Amniotic stem cell (primary cell): Measurements from ENCODE around the gene ZBTB33.

Experiments used
- DNase-seq: peaks from one replicate; lab custom pipeline; 2025; lab: John Stamatoyannopoulos, UW

The ZBTB33 gene

DNA sequence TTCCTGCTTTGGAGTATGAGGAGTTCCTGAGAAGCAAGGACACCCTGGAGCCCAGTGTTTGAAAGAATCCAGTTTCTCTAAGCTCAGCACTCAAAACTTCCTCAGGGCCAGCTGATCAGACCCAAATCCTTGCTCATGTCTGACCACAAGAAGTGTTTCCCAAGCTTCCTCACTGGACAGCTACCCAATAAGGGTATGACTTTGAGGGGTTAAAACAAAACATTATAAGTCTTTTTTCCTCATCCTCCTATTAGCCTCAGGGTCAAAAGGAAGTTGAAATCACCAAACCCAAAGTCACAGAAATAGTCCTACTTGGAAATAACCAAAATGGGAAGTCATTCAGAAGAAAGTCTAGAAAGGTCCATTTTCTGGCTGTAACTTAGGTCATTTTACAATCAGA lies 13.7 kb downstream of the ZBTB33 start:
- no peak for DNase-seq

DNA sequence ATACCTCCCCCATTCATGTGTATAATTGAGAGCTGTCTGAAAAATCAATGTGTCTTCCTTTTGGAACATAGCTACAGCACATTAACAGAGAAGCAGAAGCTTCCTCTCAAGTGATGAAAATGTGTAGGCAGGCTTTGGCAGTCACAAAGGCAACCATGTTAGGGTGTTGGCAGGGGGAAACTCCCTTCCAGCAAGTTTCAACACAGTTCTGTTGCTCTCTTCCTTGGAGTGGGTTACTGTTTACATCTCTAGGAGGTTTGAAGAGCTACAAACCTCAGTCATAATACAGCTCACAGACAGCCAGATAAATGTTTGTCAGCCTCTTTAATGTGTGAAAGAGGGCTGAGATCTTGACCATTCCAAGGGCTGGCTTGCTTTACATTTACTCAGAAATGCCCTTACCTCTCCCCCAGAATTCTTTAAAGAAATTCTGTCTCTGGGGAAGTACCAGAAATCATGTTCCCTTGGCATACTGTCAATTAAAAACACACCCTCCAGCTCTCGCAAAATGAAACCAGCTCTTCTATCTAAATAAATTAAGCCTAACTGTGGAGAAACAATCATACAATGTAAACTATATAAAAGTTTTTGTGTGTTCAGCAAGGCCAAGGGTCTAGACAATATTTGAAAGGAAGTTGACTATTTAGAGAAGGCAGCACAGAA lies 18.9 kb downstream of the ZBTB33 start:
- no peak for DNase-seq

GRCh38 chrX:120270567-120270966 lies 20.0 kb downstream of the ZBTB33 start:
- DNase-seq = no peak

- DNase-seq = no peak
Observed at GRCh38 chrX:120271218-120271617, 20.6 kb downstream of the ZBTB33 start.

DNA sequence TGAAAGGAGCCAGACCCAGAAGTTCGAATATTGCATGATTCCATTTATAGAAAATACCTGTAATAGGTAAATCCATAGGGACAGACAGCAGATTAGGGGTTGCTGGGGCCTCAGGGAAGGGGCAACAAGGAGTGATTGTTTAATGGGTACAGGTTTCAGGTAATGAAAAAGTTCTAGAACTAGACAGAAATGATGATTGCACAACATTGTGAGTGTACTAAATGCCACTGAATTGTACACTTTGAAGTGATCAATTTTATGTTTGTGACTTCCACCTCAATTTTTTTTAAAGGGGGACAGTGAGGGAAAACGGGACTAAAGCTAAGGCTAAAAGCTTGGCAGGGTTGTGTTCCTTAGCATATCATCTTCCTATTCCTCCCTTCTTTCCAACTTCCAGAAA lies 23.5 kb downstream of the ZBTB33 start:
- DNase-seq = no peak

GRCh38 chrX:120274958-120275357 lies 24.3 kb downstream of the ZBTB33 start:
- DNase-seq = no peak

DNA sequence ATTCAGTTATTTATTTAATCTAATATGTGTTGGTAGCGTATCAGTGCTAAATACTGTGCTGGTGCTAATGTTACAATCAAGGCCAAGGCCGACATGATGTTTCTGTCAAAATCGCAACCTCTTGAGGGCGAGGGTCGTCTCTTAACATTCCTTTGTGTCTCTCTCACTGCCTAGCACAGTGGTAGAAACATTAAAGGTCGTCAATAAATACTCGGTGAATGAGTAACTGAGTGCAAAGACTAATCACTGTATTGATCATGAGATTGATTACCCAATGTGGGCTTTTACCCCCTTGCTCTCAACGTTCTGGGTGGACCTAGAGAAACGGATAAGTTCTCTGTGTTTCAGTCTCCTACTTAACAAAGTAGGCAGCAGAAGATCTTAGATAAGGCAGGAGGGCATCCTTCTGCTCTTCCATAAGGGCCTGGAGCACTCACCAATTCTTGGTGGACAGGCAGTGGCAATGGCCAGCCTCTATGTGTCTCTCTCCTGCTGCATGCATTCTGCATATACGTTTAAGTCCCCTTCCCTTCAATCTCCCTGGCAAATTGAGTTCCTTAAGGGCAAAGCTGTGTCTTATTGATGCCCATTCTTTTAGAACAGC lies 30.5 kb downstream of the ZBTB33 start:
- no peak for DNase-seq

DNA sequence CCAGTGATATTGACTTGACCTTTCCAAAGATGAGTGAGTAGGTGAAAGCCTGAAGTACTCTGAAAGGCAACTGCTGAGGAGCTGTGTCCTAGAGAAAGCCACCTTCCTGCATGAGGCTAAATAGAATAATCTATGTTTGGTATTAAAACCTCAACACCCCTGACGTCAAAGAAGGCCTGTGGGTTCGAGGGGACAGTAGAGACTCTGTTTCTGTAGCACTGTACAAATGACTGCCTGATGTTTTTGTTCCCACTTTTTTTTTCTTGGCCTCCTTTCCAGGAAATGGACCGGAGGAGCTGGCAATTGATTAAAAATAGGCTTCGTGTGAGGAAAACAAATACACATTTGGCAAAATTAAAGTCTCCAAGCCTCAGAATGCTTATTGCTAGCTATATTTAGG lies 31.1 kb downstream of the ZBTB33 start:
- DNase-seq = no peak

GRCh38 chrX:120282697-120283096 lies 32.1 kb downstream of the ZBTB33 start:
- no peak for DNase-seq

DNA sequence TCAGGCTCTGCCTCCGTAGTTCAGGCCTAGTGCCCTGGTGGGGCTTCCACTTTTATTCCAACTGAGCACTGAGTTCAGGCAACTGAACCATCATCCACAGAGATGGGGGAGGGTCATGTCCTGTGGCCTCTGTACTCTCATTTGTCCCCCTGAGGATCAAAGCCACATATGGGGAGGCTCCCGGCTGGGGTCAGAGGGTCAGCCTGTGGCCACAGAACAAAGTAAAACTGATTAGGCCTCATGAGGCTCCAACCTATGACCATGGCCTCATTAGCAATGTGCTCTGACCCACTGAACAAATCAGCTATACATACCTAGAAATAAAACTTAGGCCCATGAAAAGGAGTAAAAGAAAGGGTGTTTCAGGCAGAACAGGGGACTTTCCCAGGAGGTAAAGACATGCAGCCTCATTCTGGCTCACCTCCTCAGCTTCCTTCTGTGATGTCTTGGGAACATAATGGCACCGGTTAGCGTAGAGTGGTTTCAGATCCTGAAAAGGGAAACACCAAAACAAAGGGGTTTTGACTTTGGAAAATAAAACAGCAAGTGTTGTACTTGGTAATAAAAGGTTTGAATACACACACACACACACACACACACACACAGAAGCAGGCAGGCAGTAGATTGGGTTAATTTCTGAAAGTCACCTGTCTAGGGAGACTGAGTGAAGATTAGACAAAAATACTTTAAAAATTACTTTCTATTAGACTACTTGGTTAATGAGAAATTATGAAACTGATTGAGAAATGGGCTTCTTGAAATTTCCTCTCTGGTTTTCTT lies 36.3 kb downstream of the ZBTB33 start:
- DNase-seq = no peak

- no peak for DNase-seq
Observed at GRCh38 chrX:120287513-120288112, 37.0 kb downstream of the ZBTB33 start.

DNA sequence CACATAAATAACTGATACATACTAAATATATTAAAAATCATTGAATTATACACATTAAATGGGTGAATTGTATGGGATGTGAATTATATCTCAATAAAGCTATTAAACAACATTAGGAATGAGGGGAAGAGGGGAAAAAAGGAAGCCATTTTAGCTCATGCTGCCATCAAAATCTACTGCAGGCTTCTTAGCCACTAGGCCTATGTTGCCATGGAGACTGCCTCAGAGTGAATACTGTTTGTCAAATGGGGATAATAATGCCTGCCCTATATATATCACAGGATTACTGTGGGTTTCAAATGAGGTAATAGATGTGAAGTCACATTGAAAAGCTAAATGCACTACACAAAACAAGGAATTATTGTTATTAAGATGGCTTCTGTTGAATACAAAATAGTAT lies 39.5 kb downstream of the ZBTB33 start:
- no peak for DNase-seq

- no peak for DNase-seq
Observed at GRCh38 chrX:120291211-120291610, 40.6 kb downstream of the ZBTB33 start.

DNA sequence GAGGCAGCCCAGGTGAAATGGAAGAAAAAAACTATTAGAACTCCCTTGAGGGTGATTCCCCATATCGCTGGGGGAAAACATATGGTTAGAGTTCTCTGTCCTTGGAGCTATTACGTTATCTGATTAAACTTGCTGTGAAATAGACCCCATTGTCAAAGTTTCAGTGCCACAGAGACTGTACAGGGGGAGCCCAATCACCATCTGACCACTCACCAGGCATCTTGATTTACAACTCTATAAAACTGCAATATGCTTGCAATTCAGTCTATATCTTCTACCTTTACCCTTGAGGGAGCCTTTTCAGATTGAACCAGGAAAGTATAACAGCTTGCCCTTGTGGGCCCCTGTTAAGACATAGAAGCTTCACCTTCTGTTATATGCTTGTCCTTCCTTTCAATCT lies 42.4 kb downstream of the ZBTB33 start:
- no peak for DNase-seq

GRCh38 chrX:120294651-120295050 lies 44.0 kb downstream of the ZBTB33 start:
- no peak for DNase-seq

- no peak for DNase-seq
Observed at GRCh38 chrX:120297923-120298322, 47.3 kb downstream of the ZBTB33 start.

GRCh38 chrX:120299928-120300327 lies 49.3 kb downstream of the ZBTB33 start:
- no peak for DNase-seq

- DNase-seq = no peak
Observed at GRCh38 chrX:120301497-120301896, 50.9 kb downstream of the ZBTB33 start.

DNA sequence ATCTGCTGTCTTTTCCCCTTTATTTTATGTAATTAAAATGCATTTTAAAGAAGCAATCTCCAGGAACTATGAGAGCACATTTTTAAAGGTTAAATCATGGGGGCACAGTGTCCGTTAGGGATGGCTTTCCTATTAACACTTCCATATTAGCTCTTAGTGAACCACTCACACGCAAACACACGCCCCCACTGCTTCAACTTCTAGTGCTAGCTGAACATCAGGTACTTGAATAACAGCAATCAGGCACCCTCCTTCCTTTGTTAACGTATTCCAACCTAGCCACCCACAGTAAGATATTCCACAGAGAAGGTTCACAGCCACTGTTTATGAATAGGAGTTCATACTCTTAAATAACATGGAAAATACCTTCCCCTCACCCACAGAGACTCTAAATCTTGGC lies 51.3 kb downstream of the ZBTB33 start:
- no peak for DNase-seq

GRCh38 chrX:120302434-120302833 lies 51.8 kb downstream of the ZBTB33 start:
- DNase-seq = no peak

DNA sequence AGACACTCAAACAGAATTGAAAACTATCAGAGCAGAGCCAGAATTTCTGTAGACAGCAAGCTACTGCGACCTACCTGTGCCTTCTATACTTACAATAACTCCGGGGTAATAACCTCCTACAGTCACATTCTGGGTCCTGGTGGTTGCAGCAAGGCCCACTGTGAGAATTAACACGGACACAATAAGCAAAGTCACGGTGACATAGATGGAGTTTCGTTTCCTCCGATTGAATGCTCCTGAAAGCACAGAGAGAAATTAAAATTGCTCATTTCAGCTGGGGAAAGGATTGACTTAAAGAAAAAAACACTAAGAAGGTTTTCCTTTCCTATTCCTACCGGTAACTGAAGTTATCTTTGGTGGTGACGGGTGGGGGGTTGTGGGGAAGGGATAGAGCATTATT lies 53.6 kb downstream of the ZBTB33 start:
- no peak for DNase-seq

GRCh38 chrX:120305531-120306141 lies 55.0 kb downstream of the ZBTB33 start:
- no peak for DNase-seq

DNA sequence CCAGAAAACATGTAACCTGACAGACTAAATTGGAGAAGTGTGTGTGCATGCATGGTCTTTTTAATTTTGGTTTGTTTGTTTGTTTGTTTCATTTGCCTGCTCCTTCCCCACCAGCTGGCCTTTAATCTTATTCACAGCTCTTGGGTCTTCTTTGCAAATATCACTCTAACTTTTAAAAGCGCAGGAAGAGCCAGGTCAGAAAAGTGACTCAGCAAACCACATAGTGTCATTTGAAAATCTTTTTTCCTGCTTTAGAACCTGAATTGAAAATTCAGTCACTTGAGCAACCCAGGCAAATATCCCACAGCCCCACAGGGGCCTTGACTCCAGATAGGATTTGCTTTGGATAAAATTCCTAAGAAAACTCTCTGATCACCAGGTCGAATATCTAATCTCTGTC lies 56.0 kb downstream of the ZBTB33 start:
- no peak for DNase-seq
